Activated CD4-positive, alpha-beta T cell treated with anti-CD3 and anti-CD28 coated beads, Interleukin-2, Interleukin-4, amounts not matched to agents 100 ng/mL and 50 ng/mL, durations not matched to agents 16 hours and 8 hours (primary cell): ENCODE measurements around the gene BATF3.
"Not testable (repeated sequence)": the region's sequence is repeated elsewhere in the genome, so short reads cannot be mapped to it uniquely, and the experiment has no call there.

Source experiments
- DNase-seq: peaks from one replicate; pipeline ENCODE4 v3.0.0-alpha.2; 2020; ENCODE audit warnings: low spot score

The BATF3 gene

GRCh38 chr1:212699625-212700222, at the start of gene BATF3:
Gene BATF3 (minus strand): TSS chr1:212699840. CDS start chr1:212699762, 78 bp downstream.
- DNase-seq, result peak; percentile 79

- no peak for DNase-seq
Measured at GRCh38 chr1:212746546-212746945, 46.9 kb upstream of the BATF3 start.

- no peak for DNase-seq
Measured at GRCh38 chr1:212745303-212745702, 45.7 kb upstream of the BATF3 start.

GRCh38 chr1:212743901-212744475, 44.3 kb upstream of the BATF3 start:
- DNase-seq, result no peak

GRCh38 chr1:212738330-212738729, 38.7 kb upstream of the BATF3 start:
- peak; percentile 78 for DNase-seq

GRCh38 chr1:212737559-212737958, 37.9 kb upstream of the BATF3 start:
- no peak for DNase-seq

- DNase-seq, result no peak
Measured at GRCh38 chr1:212733109-212733508, 33.5 kb upstream of the BATF3 start.

GRCh38 chr1:212731630-212732029, 32.0 kb upstream of the BATF3 start:
- no peak for DNase-seq

GRCh38 chr1:212728606-212729005, 29.0 kb upstream of the BATF3 start:
- DNase-seq, result no peak

GRCh38 chr1:212727386-212728181, 27.9 kb upstream of the BATF3 start:
- peak; percentile 63 for DNase-seq

- not testable (repeated sequence) for DNase-seq
Measured at GRCh38 chr1:212724679-212725078, 25.0 kb upstream of the BATF3 start.

- DNase-seq, result peak; percentile 79
Measured at GRCh38 chr1:212722270-212722957, 22.8 kb upstream of the BATF3 start.

GRCh38 chr1:212721388-212722247, 22.0 kb upstream of the BATF3 start:
- peak; percentile 90 for DNase-seq

GRCh38 chr1:212719633-212720032, 20.0 kb upstream of the BATF3 start:
- no peak for DNase-seq

- DNase-seq, result no peak
Measured at GRCh38 chr1:212718499-212718898, 18.9 kb upstream of the BATF3 start.

GRCh38 chr1:212716161-212716560, 16.5 kb upstream of the BATF3 start:
- DNase-seq, result no peak

GRCh38 chr1:212713465-212714136, 14.0 kb upstream of the BATF3 start:
- no peak for DNase-seq

GRCh38 chr1:212712451-212713303, 13.0 kb upstream of the BATF3 start:
- peak; percentile 74 for DNase-seq

GRCh38 chr1:212711974-212712373, 12.3 kb upstream of the BATF3 start:
- DNase-seq, result not testable (repeated sequence)

GRCh38 chr1:212710566-212710965, 10.9 kb upstream of the BATF3 start:
- no peak for DNase-seq
